SK-N-SH (cell line): ENCODE results near the gene KMT2E. TPM values are rescaled to one million over a fixed set of nuclear protein-coding genes. Genes with fewer than 3 reads are reported as not detected.
A peak's percentile ranks its signal among the peaks of the same experiment; 100 is the strongest.

Source experiments
- CTCF ChIA-PET: fragments of 300-600, 350-600 bp; formaldehyde crosslinking; extraction: SDS; loops from one replicate; lab custom pipeline; 2021; lab: Yijun Ruan, JAX
- POLR2A ChIA-PET: fragments of 350-600 bp; sonication (Branson Sonifier 250); formaldehyde crosslinking; extraction: SDS; loops from one replicate; lab custom pipeline; 2020; ENCODE audit warnings: antibody characterized with exemption, inconsistent platforms; lab: Yijun Ruan, JAX
- DNase-seq: peaks from one replicate; pipeline ENCODE4 v3.0.0; 2012
- H2AFZ ChIP-seq: fragments of 200-600 bp; sonication (generic); 2 replicates; pipeline ENCODE4 v1.8.1; 2016; ENCODE audit warnings: antibody characterized with exemption, mild to moderate bottlenecking, low read depth
- H3F3A ChIP-seq: fragments of 200-600 bp; sonication (generic); replicated peaks from 2 replicates; pipeline ENCODE3; 2016; ENCODE audit warnings: antibody characterized with exemption, mild to moderate bottlenecking; ENCODE audit not compliant: insufficient read depth
- H3K27ac ChIP-seq, 2 experiments: fragments of 200-500 bp in 1 of 2; fragments of 200-600 bp in 1 of 2; sonication (Bioruptor generic) in 1 of 2; sonication (generic), shearing (Covaris generic) in 1 of 2; 2 replicates each; pipeline versions ENCODE4 v1.5.1 to v1.6.1; 2014 to 2016; ENCODE audit warnings: low read depth in 2 of 2, inconsistent platforms in 1 of 2, low read length in 1 of 2, mild to moderate bottlenecking in 1 of 2, mixed read lengths in 1 of 2
- H3K27me3 ChIP-seq: fragments of 200-600 bp; sonication (generic), shearing (Covaris generic); 2 replicates; pipeline ENCODE4 v1.6.1; 2016; ENCODE audit warnings: mixed run types; ENCODE audit not compliant: insufficient read depth
- H3K36me3 ChIP-seq, 2 experiments: fragments of 200-500 bp in 1 of 2; fragments of 200-600 bp in 1 of 2; sonication (Bioruptor generic) in 1 of 2; sonication (generic) in 1 of 2; replicated peaks in 1 of 2; 2 replicates each; pipeline versions ENCODE3 to v1.5.1; 2014 to 2016; ENCODE audit warnings: low read length in 1 of 2, mild to moderate bottlenecking in 1 of 2; ENCODE audit not compliant: insufficient read depth in 2 of 2, control insufficient read depth in 1 of 2
- H3K4me1 ChIP-seq, 2 experiments: fragments of 200-500 bp in 1 of 2; fragments of 200-600 bp in 1 of 2; sonication (Bioruptor generic) in 1 of 2; sonication (generic), shearing (Covaris generic) in 1 of 2; 2 replicates each; pipeline versions ENCODE4 v1.5.1 to v1.6.1; 2014 to 2016; ENCODE audit warnings: low read depth in 1 of 2, low read length in 1 of 2, mixed run types in 1 of 2; ENCODE audit not compliant: insufficient read depth in 2 of 2, control insufficient read depth in 1 of 2
- H3K4me2 ChIP-seq: fragments of 200-600 bp; sonication (generic), shearing (Covaris generic); 2 replicates; pipeline ENCODE4 v1.6.1; 2017; ENCODE audit warnings: mixed run types
- H3K4me3 ChIP-seq, 2 experiments: fragments of 200-500 bp in 1 of 2; fragments of 200-600 bp in 1 of 2; sonication (Bioruptor generic) in 1 of 2; sonication (generic), shearing (Covaris generic) in 1 of 2; 2 replicates each; pipeline versions ENCODE4 v1.5.1 to v1.8.1; 2014 to 2016; ENCODE audit warnings: low read depth in 2 of 2, inconsistent platforms in 1 of 2, low read length in 1 of 2, mild to moderate bottlenecking in 1 of 2, mixed read lengths in 1 of 2, moderate library complexity in 1 of 2
- H3K79me2 ChIP-seq: fragments of 200-600 bp; sonication (generic); 2 replicates; pipeline ENCODE4 v1.8.1; 2017; ENCODE audit warnings: mild to moderate bottlenecking; ENCODE audit not compliant: insufficient read depth
- H3K9ac ChIP-seq: fragments of 200-600 bp; sonication (generic); 2 replicates; pipeline ENCODE4 v1.6.1; 2017; ENCODE audit warnings: mixed run types
- H3K9me2 ChIP-seq: fragments of 200-600 bp; sonication (generic); 2 replicates; pipeline ENCODE4 v1.6.1; 2017; ENCODE audit warnings: mixed run types
- H3K9me3 ChIP-seq: fragments of 200-600 bp; sonication (generic); 2 replicates; pipeline ENCODE4 v1.6.1; 2017; ENCODE audit warnings: mixed run types, mild to moderate bottlenecking, moderate library complexity
- H4K20me1 ChIP-seq: fragments of 200-600 bp; sonication (generic); 2 replicates; pipeline ENCODE4 v1.6.1; 2017; ENCODE audit warnings: mild to moderate bottlenecking, mixed run types; ENCODE audit not compliant: insufficient read depth
- CHD2 ChIP-seq: fragments of 150-350 bp; IDR thresholded peaks from 2 replicates; pipeline ENCODE4 v1.6.1; 2018; ENCODE audit warnings: low read length; ENCODE audit not compliant: partially characterized antibody
- ELF1 ChIP-seq: IDR thresholded peaks from 2 replicates; pipeline ENCODE4 v1.4.0; 2012
- EP300 ChIP-seq, 2 experiments: IDR thresholded peaks; 2 replicates each; pipeline versions ENCODE4 v1.4.0 to v1.6.1; 2012; ENCODE audit warnings: borderline replicate concordance in 1 of 2, low read depth in 1 of 2, low read length in 1 of 2
- FOXJ3 ChIP-seq: sonication (generic); formaldehyde crosslinking; IDR thresholded peaks from 2 replicates; pipeline ENCODE4 v1.5.1; 2020; ENCODE audit warnings: mild to moderate bottlenecking, missing genetic modification reagents
- FOXM1 ChIP-seq: IDR thresholded peaks from 2 replicates; pipeline ENCODE4 v1.4.0; 2012; ENCODE audit warnings: low read depth, mild to moderate bottlenecking
- IRF3 ChIP-seq: fragments of 150-350 bp; IDR thresholded peaks from 2 replicates; pipeline ENCODE4 v1.6.1; 2016; ENCODE audit warnings: mild to moderate bottlenecking, low read depth, low read length
- JUND ChIP-seq: IDR thresholded peaks from 2 replicates; pipeline ENCODE4 v1.4.0; 2012
- MEF2A ChIP-seq: IDR thresholded peaks from 2 replicates; pipeline ENCODE4 v1.4.0; 2012; ENCODE audit warnings: low read depth, borderline replicate concordance
- NRF1 ChIP-seq: IDR thresholded peaks from 2 replicates; pipeline ENCODE4 v1.6.1; 2012; ENCODE audit warnings: low read depth, mild to moderate bottlenecking, low read length
- PBX3 ChIP-seq: IDR thresholded peaks from 2 replicates; pipeline ENCODE4; 2012
- RAD21 ChIP-seq: IDR thresholded peaks from 2 replicates; pipeline ENCODE4 v1.6.1; 2012; ENCODE audit warnings: mild to moderate bottlenecking, low read length
- RCOR1 ChIP-seq: fragments of 150-350 bp; IDR thresholded peaks from 2 replicates; pipeline ENCODE4 v1.6.1; 2017; ENCODE audit warnings: antibody characterized with exemption, low read length
- RFX5 ChIP-seq: IDR thresholded peaks from 2 replicates; pipeline ENCODE4 v1.6.1; 2012; ENCODE audit warnings: mild to moderate bottlenecking, improper control_type of control experiment, low read length
- RXRA ChIP-seq: IDR thresholded peaks from 2 replicates; pipeline ENCODE4 v1.4.0; 2012; ENCODE audit warnings: low read depth, mild to moderate bottlenecking, borderline replicate concordance
- SIN3A ChIP-seq: IDR thresholded peaks from 2 replicates; pipeline ENCODE4 v1.6.1; 2012; ENCODE audit warnings: low read depth, mild to moderate bottlenecking, low read length, moderate library complexity, borderline replicate concordance
- TAF1 ChIP-seq: IDR thresholded peaks from 2 replicates; pipeline ENCODE4 v1.6.1; 2012; ENCODE audit warnings: low read depth, mild to moderate bottlenecking, low read length, moderate library complexity, borderline replicate concordance
- TEAD4 ChIP-seq: IDR thresholded peaks from 2 replicates; pipeline ENCODE4 v1.4.0; 2012; ENCODE audit warnings: mild to moderate bottlenecking, borderline replicate concordance; ENCODE audit not compliant: insufficient read depth
- YY1 ChIP-seq: IDR thresholded peaks from 2 replicates; pipeline ENCODE4 v1.4.0; 2012; ENCODE audit warnings: low read depth, mild to moderate bottlenecking
- WGBS: methylation state at CpG from one replicate; pipeline ENCODE4 v1.1.6; 2017; ENCODE audit warnings: low lambda C conversion rate; 5-methylcytosine and 5-hydroxymethylcytosine counted together
- polyA plus RNA-seq, 3 experiments: library from polyadenylated mRNA; depleted of rRNA; stranded (reverse); fragments of >200 nt; gene quantifications; 2 replicates each; pipeline ENCODE4 v1.2.3, GENCODE V29; 2012

KMT2E gene
- polyA plus RNA-seq, 1 of the 3 experiments (the other 2 are of a cell fraction): 6.4 TPM

GRCh38 chr7:104969183-104969582 lies 44.8 kb upstream of the KMT2E start:
- no peaks in the 10 kb centered on the region for H3K79me2 ChIP-seq
- WGBS: 93% methylated on average over 2 of the region's 2 CpGs
- no peak overlapping the region for H3K4me3 ChIP-seq
- no peak overlapping the region for H3K27ac ChIP-seq
- no peak overlapping the region for H3K9ac ChIP-seq
- H4K20me1 ChIP-seq: no peaks in the 10 kb centered on the region
- H2AFZ ChIP-seq: no peak overlapping the region
- CTCF ChIA-PET: interaction anchor here (0.6 to 4.8 kb wide), 5 partner anchors 12 to 142 kb away, joined by 3 to 38 read pairs (median 4); no protein-coding TSS in a partner anchor
- peaks cover 2 to 35% of the 10 kb centered on the region in 2 experiments; a peak in 3 of 4 replicates for H3K4me1 ChIP-seq
- H3K27me3 ChIP-seq: no peaks in the 10 kb centered on the region
- DNase-seq: no peak
- POLR2A ChIA-PET: no interaction called here
- H3K9me3 ChIP-seq: no peaks in the 10 kb centered on the region
- H3K36me3 ChIP-seq: no peaks in the 10 kb centered on the region
- TF ChIP-seq MEF2A (no peak), YY1 (no peak), JUND (no peak), TAF1 (no peak), IRF3 (no peak), RAD21 (no peak), RFX5 (no peak), SIN3A (no peak), CHD2 (no peak), PBX3 (no peak), RCOR1 (no peak), FOXJ3 (CRISPR knock-in tag) (no peak), FOXM1 (no peak), ELF1 (no peak), EP300 (IDR thresholded peaks at IDR 0.05; ENCODE audit: borderline replicate concordance in 1 of 2, low read depth in 1 of 2, low read length in 1 of 2) (no peak)
- H3K4me2 ChIP-seq: no peak overlapping the region
- H3F3A ChIP-seq: peaks cover 38% of the 10 kb centered on the region
- no peaks in the 10 kb centered on the region for H3K9me2 ChIP-seq

- no peak overlapping the region for H2AFZ ChIP-seq
- H3K27me3 ChIP-seq: no peaks in the 10 kb centered on the region
- H3K4me1 ChIP-seq: peaks cover 4 to 45% of the 10 kb centered on the region in 2 experiments; a peak in 3 of 4 replicates
- ChIA-PET POLR2A (interaction anchor here (0.8 kb wide), 1 partner anchor 12 kb away, joined by 3 read pairs; no protein-coding TSS in a partner anchor), CTCF (interaction anchor here (0.6 to 4.8 kb wide), 3 partner anchors 7 to 424 kb away, joined by 3 to 38 read pairs (median 3); no protein-coding TSS in a partner anchor)
- peak overlapping the region; percentile 46 for H3K4me2 ChIP-seq
- H3K36me3 ChIP-seq: no peaks in the 10 kb centered on the region
- WGBS: 77% methylated on average over 3 of the region's 3 CpGs
- peaks cover 42% of the 10 kb centered on the region for H3F3A ChIP-seq
- H3K9me3 ChIP-seq: no peaks in the 10 kb centered on the region
- no peak overlapping the region for H3K4me3 ChIP-seq
- DNase-seq: no peak
- TF ChIP-seq FOXJ3 (CRISPR knock-in tag): no peak
- TF ChIP-seq RXRA: no peak
- TF ChIP-seq NRF1: no peak
- TF ChIP-seq FOXM1: no peak
- TF ChIP-seq TEAD4: no peak
- no peaks in the 10 kb centered on the region for H3K79me2 ChIP-seq
- H3K9ac ChIP-seq: 0 out of 2 replicates have a peak overlapping the region, but pooled peaks have one; percentile 43
- peak overlapping the region in 1 of 2 experiments; percentile 89; a peak in 2 of 4 replicates for H3K27ac ChIP-seq
- H4K20me1 ChIP-seq: no peaks in the 10 kb centered on the region
- H3K9me2 ChIP-seq: no peaks in the 10 kb centered on the region
Observed at GRCh38 chr7:104971290-104972071, 42.5 kb upstream of the KMT2E start.
